ENCODE measurements around the gene CCDC85C. TPM values are rescaled to one million over a fixed set of nuclear protein-coding genes. Genes with fewer than 3 reads are reported as not detected.

Gene CCDC85C
- total RNA-seq, 6 donors from 2014 or later = 5.2 to 31.0 (median 20.4) TPM

GRCh38 chr14:99598774-99599173, 5.2 kb downstream of the CCDC85C start:
- peaks cover 0 to 5% (median 0%) of the 10 kb centered on the region in 4 donors for H3K27me3 ChIP-seq
- 77 to 78% methylated on average over 3 of the region's 3 CpGs for WGBS, 2 donors
- no peak for TF ChIP-seq POLR2AphosphoS5 (IDR thresholded peaks at IDR 0.05)
- DNase-seq (no peak), ATAC-seq (ENCODE audit: low FRiP score in 2 of 2) (no peak)
- peak overlapping the region in 3 of 4 donors; percentile 26 to 88 (median 32) for H3K27ac ChIP-seq
- peaks cover 73 to 95% (median 82%) of the 10 kb centered on the region in 4 donors for H3K4me1 ChIP-seq
- no peaks in the 10 kb centered on the region for H3K9me3 ChIP-seq
- no peak overlapping the region for H3K4me3 ChIP-seq
- no peaks in the 10 kb centered on the region for H3K36me3 ChIP-seq

GRCh38 chr14:99597911-99598600, 6.0 kb downstream of the CCDC85C start:
- H3K4me1 ChIP-seq = peaks cover 77 to 95% (median 85%) of the 10 kb centered on the region in 4 donors
- H3K27ac ChIP-seq = peak overlapping the region in 3 of 4 donors; percentile 26 to 88 (median 87)
- H3K27me3 ChIP-seq = peaks cover 0 to 1% (median 0%) of the 10 kb centered on the region in 4 donors
- DNase-seq (no peak), ATAC-seq (ENCODE audit: low FRiP score in 2 of 2) (no peak)
- H3K36me3 ChIP-seq = no peaks in the 10 kb centered on the region
- no peaks in the 10 kb centered on the region for H3K9me3 ChIP-seq
- no peak overlapping the region for H3K4me3 ChIP-seq
- 81 to 92% methylated on average over 17 to 20 of the region's 20 CpGs for WGBS, 2 donors
- TF ChIP-seq, protein P1, sequence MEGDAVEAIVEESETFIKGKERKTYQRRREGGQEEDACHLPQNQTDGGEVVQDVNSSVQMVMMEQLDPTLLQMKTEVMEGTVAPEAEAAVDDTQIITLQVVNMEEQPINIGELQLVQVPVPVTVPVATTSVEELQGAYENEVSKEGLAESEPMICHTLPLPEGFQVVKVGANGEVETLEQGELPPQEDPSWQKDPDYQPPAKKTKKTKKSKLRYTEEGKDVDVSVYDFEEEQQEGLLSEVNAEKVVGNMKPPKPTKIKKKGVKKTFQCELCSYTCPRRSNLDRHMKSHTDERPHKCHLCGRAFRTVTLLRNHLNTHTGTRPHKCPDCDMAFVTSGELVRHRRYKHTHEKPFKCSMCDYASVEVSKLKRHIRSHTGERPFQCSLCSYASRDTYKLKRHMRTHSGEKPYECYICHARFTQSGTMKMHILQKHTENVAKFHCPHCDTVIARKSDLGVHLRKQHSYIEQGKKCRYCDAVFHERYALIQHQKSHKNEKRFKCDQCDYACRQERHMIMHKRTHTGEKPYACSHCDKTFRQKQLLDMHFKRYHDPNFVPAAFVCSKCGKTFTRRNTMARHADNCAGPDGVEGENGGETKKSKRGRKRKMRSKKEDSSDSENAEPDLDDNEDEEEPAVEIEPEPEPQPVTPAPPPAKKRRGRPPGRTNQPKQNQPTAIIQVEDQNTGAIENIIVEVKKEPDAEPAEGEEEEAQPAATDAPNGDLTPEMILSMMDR (IDR thresholded peaks at IDR 0.05) = no peak
- TF ChIP-seq EP300 (IDR thresholded peaks at IDR 0.05) (no peak), POLR2AphosphoS5 (IDR thresholded peaks at IDR 0.05) (no peak), POLR2A (IDR thresholded peaks at IDR 0.05) (no peak)

- DNase-seq = no peak
- H3K4me3 ChIP-seq = no peak overlapping the region
- H3K27ac ChIP-seq = peak overlapping the region; percentile 81 to 88 (median 84)
- H3K27me3 ChIP-seq = no peaks in the 10 kb centered on the region
- TF ChIP-seq, protein P1 (IDR thresholded peaks at IDR 0.05) = no peak
- TF ChIP-seq POLR2A (IDR thresholded peaks at IDR 0.05) (no peak), EP300 (IDR thresholded peaks at IDR 0.05) (no peak), POLR2AphosphoS5 (IDR thresholded peaks at IDR 0.05) (no peak)
- ATAC-seq (ENCODE audit: low FRiP score in 2 of 2) = no peak
- no peaks in the 10 kb centered on the region for H3K36me3 ChIP-seq
- H3K9me3 ChIP-seq = no peaks in the 10 kb centered on the region
- 78 to 92% methylated on average over 6 to 7 of the region's 7 CpGs for WGBS, 2 donors
- H3K4me1 ChIP-seq = peaks cover 69 to 95% (median 80%) of the 10 kb centered on the region in 4 donors
Observed at GRCh38 chr14:99596772-99597171, 7.2 kb downstream of the CCDC85C start.

DNA sequence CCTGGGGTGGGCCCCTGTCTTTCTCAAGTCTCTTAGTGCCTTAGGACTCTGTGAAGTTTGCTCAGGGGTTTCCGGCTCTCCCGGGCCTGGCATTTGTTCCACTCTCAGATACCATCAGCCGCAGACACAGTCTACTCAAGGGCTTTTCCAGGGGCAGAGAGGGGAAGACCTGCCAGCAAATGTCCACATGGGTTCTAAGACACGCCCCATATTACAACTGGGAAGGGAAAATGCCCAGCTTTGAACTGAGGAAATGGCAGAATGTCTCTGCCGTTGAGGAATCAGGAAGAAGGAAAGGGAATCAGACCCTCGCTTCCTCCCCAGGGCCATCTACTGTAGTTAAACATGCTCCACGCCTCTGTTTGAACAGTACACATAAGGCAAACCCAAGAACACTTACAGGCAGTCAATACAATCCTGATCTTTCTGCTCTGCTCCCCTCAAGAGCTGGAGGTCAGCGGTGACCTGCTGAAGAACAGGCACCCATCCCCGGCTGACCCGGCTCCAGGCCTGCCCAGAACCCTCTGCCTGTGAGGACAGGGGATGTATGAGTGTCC, 7.9 kb downstream of the CCDC85C start:
- TF ChIP-seq POLR2AphosphoS5 (IDR thresholded peaks at IDR 0.05) = peak; percentile 12 to 55
- TF ChIP-seq, protein P1 (IDR thresholded peaks at IDR 0.05) = no peak
- H3K9me3 ChIP-seq = no peaks in the 10 kb centered on the region
- H3K4me1 ChIP-seq = peaks cover 66 to 92% (median 78%) of the 10 kb centered on the region in 4 donors
- H3K27me3 ChIP-seq = no peaks in the 10 kb centered on the region
- no peaks in the 10 kb centered on the region for H3K36me3 ChIP-seq
- H3K4me3 ChIP-seq = no peak overlapping the region
- peak in 1 of 2 donors; percentile 89 for DNase-seq
- ATAC-seq (ENCODE audit: low FRiP score in 2 of 2) = peak; percentile 29 to 76
- peak overlapping the region; percentile 81 to 88 (median 84) for H3K27ac ChIP-seq
- 47 to 48% methylated on average over 6 to 10 of the region's 10 CpGs for WGBS, 2 donors

DNA sequence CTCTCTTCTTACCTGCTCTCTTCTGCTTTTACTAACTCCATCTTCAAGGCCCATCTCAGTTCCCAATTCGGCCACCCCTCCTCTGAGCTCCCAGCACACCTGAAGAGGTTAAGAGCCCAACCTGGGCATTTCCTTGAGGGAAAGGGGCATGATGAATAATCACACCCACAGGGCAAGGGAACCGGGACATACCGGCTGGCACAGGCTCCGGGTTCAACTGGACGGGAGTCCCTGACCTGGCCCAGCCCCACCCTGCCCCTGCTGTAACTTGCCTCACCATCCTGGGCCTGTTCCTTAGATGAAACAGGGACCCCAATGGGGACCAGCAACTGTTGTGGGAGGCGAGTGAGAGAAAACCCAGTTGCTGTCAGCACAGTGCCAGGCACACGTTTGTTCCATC, 8.5 kb downstream of the CCDC85C start:
- WGBS, 2 donors = 57 to 66% methylated on average over 7 of the region's 7 CpGs
- Histone ChIP-seq H3K27me3 (no peaks in the 10 kb centered on the region), H3K9me3 (no peaks in the 10 kb centered on the region), H3K4me3 (no peak overlapping the region), H3K4me1 (peaks cover 66 to 92% (median 78%) of the 10 kb centered on the region in 4 donors), H3K36me3 (no peaks in the 10 kb centered on the region), H3K27ac (peak overlapping the region; percentile 81 to 88 (median 84))
- ATAC-seq (ENCODE audit: low FRiP score in 2 of 2) (no peak), DNase-seq (no peak)
- TF ChIP-seq, protein P1 (IDR thresholded peaks at IDR 0.05) = no peak
- TF ChIP-seq POLR2AphosphoS5 (IDR thresholded peaks at IDR 0.05) (no peak), EP300 (IDR thresholded peaks at IDR 0.05) (no peak), POLR2A (IDR thresholded peaks at IDR 0.05) (no peak)
